ENCODE results near the gene CENPVL1. TPM values are rescaled to one million over a fixed set of nuclear protein-coding genes. Genes with fewer than 3 reads are reported as not detected.
"Not testable (repeated sequence)": the region's sequence is repeated elsewhere in the genome, so short reads cannot be mapped to it uniquely, and the experiment has no call there.

The CENPVL1 gene
- total RNA-seq (not detected), total RNA-seq (0 reads per million in 172 experiments)
- polyA plus RNA-seq (2013, experiment 1 of 2), result not detected
- polyA plus RNA-seq (2013, experiment 2 of 2), result not detected

DNA sequence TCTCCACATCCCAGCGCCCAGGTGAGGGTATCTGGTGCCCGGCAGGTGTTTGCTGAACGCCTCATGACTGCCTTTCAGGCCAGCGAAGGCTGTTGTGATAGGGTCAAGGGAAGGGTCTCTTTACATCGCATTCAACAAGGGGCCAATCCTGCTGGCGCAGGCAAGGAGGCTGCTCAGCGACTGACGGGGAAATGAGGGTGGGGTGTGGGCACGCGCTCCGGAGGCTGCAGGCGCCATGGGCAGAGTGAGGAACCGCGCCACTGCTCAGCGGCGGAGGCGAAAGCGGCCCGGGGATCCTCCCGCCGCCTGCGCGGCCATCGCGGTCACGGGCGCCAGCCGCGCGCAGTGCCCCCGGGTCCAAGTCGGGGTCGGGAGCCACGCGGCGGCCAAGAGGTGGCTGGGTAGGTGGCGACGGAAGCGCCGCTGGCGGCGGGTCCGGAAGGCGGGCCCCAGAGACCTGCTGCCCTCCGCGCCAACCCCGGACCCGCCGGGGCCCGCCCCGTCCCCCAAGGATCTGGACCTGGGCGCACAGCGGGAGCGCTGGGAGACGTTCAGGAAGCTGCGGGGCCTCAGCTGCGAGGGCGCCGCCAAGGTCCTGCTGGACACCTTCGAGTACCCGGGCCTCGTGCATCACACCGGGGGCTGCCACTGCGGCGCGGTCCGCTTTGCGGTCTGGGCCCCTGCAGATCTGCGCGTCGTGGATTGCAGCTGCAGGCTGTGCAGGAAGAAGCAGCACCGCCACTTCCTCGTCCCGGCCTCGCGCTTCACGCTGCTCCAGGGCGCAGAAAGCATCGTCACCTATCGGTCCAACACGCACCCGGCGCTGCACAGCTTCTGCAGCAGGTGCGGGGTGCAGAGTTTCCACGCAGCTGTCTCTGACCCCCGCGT lies at the start of gene CENPVL1:
Gene CENPVL1, plus strand, starts transcription at position 236 of the 888 bp plus-strand sequence. Its CDS starts 0 bp downstream, at position 236.
- H3K4me3 ChIP-seq (ENCODE audit: low read length); H3K27me3 Mint-ChIP-seq; ATAC-seq (ENCODE audit: poor library complexity); H3K4me3 Mint-ChIP-seq; intact Hi-C loops (cut with DNase I, micrococcal nuclease); POLR2A ChIA-PET; H3K4me1 ChIP-seq (ENCODE audit: insufficient read depth, low read length); H3K27ac Mint-ChIP-seq; CTCF ChIA-PET; H3K36me3 ChIP-seq (ENCODE audit: insufficient read depth, low read length); H3K9me3 Mint-ChIP-seq; H3K9me3 ChIP-seq (ENCODE audit: control insufficient read depth in 1 of 2, insufficient read depth in 1 of 2, low read length in 2 of 2); H3K27me3 ChIP-seq (ENCODE audit: control insufficient read depth in 1 of 2, insufficient read depth in 2 of 2, low read length in 2 of 2); H3K4me1 Mint-ChIP-seq (ENCODE audit: low read depth); DNase-seq; H3K27ac ChIP-seq (ENCODE audit: low read depth in 1 of 2, low read length in 2 of 2); H3K36me3 Mint-ChIP-seq (ENCODE audit: low read depth): not testable (repeated sequence)

DNA sequence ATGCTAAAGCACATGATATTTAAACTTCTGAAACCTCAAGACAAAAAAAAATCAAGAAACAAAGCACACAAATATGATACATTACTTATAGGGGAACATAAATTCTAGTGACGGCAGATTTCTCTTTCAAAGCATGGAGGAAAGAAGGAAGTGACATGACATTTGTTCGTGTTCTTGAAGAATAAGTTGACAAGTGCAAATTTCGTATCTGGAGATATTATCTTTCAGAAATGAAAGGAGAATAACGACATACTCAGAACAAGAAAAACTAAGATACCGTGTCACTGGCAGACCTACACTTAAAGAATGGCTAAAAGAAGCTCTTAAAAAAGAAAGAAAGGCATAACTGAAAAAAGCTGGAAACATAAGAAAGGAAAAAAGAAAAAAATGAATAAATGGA lies 44.3 kb upstream of the CENPVL1 start:
- peaks cover 5% of the 10 kb centered on the region for H3K4me1 Mint-ChIP-seq (ENCODE audit: low read depth)
- no peak overlapping the region for H3K4me3 ChIP-seq (ENCODE audit: low read length)
- H3K27ac ChIP-seq (ENCODE audit: low read depth in 1 of 2, low read length in 2 of 2), result no peak overlapping the region
- H3K27ac Mint-ChIP-seq, result no peak overlapping the region
- ATAC-seq (ENCODE audit: poor library complexity), result no peak
- H3K4me3 Mint-ChIP-seq, result no peak overlapping the region
- POLR2A ChIA-PET, result no interaction called here
- H3K36me3 Mint-ChIP-seq (ENCODE audit: low read depth), result no peaks in the 10 kb centered on the region
- TF ChIP-seq, protein P1, sequence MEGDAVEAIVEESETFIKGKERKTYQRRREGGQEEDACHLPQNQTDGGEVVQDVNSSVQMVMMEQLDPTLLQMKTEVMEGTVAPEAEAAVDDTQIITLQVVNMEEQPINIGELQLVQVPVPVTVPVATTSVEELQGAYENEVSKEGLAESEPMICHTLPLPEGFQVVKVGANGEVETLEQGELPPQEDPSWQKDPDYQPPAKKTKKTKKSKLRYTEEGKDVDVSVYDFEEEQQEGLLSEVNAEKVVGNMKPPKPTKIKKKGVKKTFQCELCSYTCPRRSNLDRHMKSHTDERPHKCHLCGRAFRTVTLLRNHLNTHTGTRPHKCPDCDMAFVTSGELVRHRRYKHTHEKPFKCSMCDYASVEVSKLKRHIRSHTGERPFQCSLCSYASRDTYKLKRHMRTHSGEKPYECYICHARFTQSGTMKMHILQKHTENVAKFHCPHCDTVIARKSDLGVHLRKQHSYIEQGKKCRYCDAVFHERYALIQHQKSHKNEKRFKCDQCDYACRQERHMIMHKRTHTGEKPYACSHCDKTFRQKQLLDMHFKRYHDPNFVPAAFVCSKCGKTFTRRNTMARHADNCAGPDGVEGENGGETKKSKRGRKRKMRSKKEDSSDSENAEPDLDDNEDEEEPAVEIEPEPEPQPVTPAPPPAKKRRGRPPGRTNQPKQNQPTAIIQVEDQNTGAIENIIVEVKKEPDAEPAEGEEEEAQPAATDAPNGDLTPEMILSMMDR (IDR thresholded peaks at IDR 0.05), result no peak
- H3K27me3 Mint-ChIP-seq, result peaks cover 5% of the 10 kb centered on the region
- intact Hi-C loops (cut with DNase I, micrococcal nuclease), result no loop called here
- no peaks in the 10 kb centered on the region for H3K27me3 ChIP-seq (ENCODE audit: control insufficient read depth in 1 of 2, insufficient read depth in 2 of 2, low read length in 2 of 2)
- H3K4me1 ChIP-seq (ENCODE audit: insufficient read depth, low read length), result no peaks in the 10 kb centered on the region
- H3K36me3 ChIP-seq (ENCODE audit: insufficient read depth, low read length), result no peaks in the 10 kb centered on the region
- no peak for DNase-seq
- H3K9me3 ChIP-seq (ENCODE audit: control insufficient read depth in 1 of 2, insufficient read depth in 1 of 2, low read length in 2 of 2), result no peaks in the 10 kb centered on the region
- H3K9me3 Mint-ChIP-seq, result no peaks in the 10 kb centered on the region
- CTCF ChIA-PET, result interaction anchor here (0.6 kb wide), 1 partner anchor 595 kb away, joined by 7 read pairs; no protein-coding TSS in a partner anchor

DNA sequence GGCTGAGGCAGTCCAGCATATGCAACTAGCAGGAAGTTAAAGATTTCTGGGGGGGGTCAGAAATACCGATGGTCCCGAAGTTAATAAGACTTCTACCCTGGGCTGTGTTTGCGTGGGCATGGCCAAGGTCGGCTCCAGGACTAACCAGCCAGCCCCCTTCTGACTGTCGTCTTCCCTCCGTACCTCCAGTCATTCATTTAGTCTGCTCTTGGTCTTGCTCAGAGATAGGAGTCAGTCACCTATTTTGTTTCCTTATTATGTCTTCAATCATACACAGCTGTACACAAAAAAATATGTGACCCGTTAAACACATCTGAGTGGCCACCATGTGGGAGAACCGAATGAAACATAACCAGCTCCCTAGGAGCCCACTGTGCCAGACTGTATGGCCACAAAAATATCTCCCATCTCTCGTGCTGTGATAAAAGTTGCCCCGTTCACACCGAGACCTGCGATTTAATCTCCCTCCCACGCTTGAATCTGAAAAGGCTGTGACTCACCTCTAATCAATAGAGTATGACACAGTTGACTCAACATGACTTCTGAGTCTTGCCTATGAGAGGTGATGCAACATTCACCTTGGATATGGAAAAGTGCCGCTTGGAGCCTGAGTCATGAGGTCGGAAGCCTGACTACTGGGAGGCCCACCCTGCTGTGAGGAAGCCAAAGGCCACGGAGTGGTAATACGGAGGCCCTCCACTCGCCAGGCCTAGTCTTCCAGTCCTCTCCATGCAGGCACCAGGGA lies 30.5 kb upstream of the CENPVL1 start:
- H3K36me3 Mint-ChIP-seq (ENCODE audit: low read depth); H3K4me1 ChIP-seq (ENCODE audit: insufficient read depth, low read length); H3K27ac ChIP-seq (ENCODE audit: low read depth in 1 of 2, low read length in 2 of 2); H3K4me1 Mint-ChIP-seq (ENCODE audit: low read depth); H3K9me3 Mint-ChIP-seq; H3K27ac Mint-ChIP-seq; H3K9me3 ChIP-seq (ENCODE audit: control insufficient read depth in 1 of 2, insufficient read depth in 1 of 2, low read length in 2 of 2); H3K27me3 Mint-ChIP-seq; ATAC-seq (ENCODE audit: poor library complexity); H3K27me3 ChIP-seq (ENCODE audit: control insufficient read depth in 1 of 2, insufficient read depth in 2 of 2, low read length in 2 of 2); H3K4me3 Mint-ChIP-seq; DNase-seq; CTCF ChIA-PET; H3K4me3 ChIP-seq (ENCODE audit: low read length); H3K36me3 ChIP-seq (ENCODE audit: insufficient read depth, low read length); POLR2A ChIA-PET; intact Hi-C loops (cut with DNase I, micrococcal nuclease): not testable (repeated sequence)

DNA sequence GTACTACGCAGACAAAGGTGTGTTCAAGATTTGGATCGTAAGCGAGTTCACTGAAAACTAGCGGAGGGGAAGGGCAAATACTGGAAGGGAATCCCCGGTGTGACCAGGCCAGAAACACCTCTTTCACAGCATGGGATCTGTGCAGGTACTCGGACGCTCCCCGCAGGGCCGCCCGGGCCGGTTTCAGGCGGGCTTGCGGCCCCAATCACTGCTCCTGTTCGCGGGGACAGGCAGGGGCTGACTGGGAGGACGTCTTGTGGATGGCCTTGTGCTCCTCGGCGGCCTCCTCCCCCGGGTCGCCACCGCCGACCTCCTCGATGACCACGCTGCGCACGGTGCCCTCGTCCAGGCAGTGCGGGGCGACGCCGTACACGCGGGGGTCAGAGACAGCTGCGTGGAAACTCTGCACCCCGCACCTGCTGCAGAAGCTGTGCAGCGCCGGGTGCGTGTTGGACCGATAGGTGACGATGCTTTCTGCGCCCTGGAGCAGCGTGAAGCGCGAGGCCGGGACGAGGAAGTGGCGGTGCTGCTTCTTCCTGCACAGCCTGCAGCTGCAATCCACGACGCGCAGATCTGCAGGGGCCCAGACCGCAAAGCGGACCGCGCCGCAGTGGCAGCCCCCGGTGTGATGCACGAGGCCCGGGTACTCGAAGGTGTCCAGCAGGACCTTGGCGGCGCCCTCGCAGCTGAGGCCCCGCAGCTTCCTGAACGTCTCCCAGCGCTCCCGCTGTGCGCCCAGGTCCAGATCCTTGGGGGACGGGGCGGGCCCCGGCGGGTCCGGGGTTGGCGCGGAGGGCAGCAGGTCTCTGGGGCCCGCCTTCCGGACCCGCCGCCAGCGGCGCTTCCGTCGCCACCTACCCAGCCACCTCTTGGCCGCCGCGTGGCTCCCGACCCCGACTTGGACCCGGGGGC lies 28.2 kb upstream of the CENPVL1 start:
- H3K4me3 ChIP-seq (ENCODE audit: low read length); intact Hi-C loops (cut with DNase I, micrococcal nuclease); H3K27me3 Mint-ChIP-seq; H3K4me1 ChIP-seq (ENCODE audit: insufficient read depth, low read length); H3K27me3 ChIP-seq (ENCODE audit: control insufficient read depth in 1 of 2, insufficient read depth in 2 of 2, low read length in 2 of 2); POLR2A ChIA-PET; DNase-seq; H3K4me3 Mint-ChIP-seq; ATAC-seq (ENCODE audit: poor library complexity); H3K9me3 ChIP-seq (ENCODE audit: control insufficient read depth in 1 of 2, insufficient read depth in 1 of 2, low read length in 2 of 2); H3K9me3 Mint-ChIP-seq; H3K36me3 Mint-ChIP-seq (ENCODE audit: low read depth); H3K36me3 ChIP-seq (ENCODE audit: insufficient read depth, low read length); CTCF ChIA-PET; H3K4me1 Mint-ChIP-seq (ENCODE audit: low read depth); H3K27ac ChIP-seq (ENCODE audit: low read depth in 1 of 2, low read length in 2 of 2); H3K27ac Mint-ChIP-seq: not testable (repeated sequence)

DNA sequence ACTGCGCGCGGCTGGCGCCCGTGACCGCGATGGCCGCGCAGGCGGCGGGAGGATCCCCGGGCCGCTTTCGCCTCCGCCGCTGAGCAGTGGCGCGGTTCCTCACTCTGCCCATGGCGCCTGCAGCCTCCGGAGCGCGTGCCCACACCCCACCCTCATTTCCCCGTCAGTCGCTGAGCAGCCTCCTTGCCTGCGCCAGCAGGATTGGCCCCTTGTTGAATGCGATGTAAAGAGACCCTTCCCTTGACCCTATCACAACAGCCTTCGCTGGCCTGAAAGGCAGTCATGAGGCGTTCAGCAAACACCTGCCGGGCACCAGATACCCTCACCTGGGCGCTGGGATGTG lies 27.6 kb upstream of the CENPVL1 start, which contains the start of gene CENPVL2:
Gene CENPVL2, minus strand, starts transcription at position 112 of the 343 bp plus-strand sequence. Its CDS starts 0 bp downstream, at position 112.
- H3K4me3 ChIP-seq (ENCODE audit: low read length); H3K27me3 Mint-ChIP-seq; ATAC-seq (ENCODE audit: poor library complexity); H3K4me1 ChIP-seq (ENCODE audit: insufficient read depth, low read length); H3K9me3 ChIP-seq (ENCODE audit: control insufficient read depth in 1 of 2, insufficient read depth in 1 of 2, low read length in 2 of 2); H3K9me3 Mint-ChIP-seq; H3K4me1 Mint-ChIP-seq (ENCODE audit: low read depth); POLR2A ChIA-PET; CTCF ChIA-PET; H3K27me3 ChIP-seq (ENCODE audit: control insufficient read depth in 1 of 2, insufficient read depth in 2 of 2, low read length in 2 of 2); H3K27ac Mint-ChIP-seq; H3K4me3 Mint-ChIP-seq; DNase-seq; H3K27ac ChIP-seq (ENCODE audit: low read depth in 1 of 2, low read length in 2 of 2); H3K36me3 ChIP-seq (ENCODE audit: insufficient read depth, low read length); intact Hi-C loops (cut with DNase I, micrococcal nuclease); H3K36me3 Mint-ChIP-seq (ENCODE audit: low read depth): not testable (repeated sequence)

Measured in CD4-positive, alpha-beta T cell (primary cell).